AG08395 (cell line): ENCODE results near the gene MBP.

Experiments
- DNase-seq: peaks from one replicate; pipeline ENCODE4 v3.0.0; 2012; ENCODE audit warnings: mixed read lengths, low spot score

The MBP gene

GRCh38 chr18:77082316-77082955 lies 50.1 kb downstream of the MBP start:
- no peak for DNase-seq

GRCh38 chr18:77081390-77081778 lies 51.2 kb downstream of the MBP start:
- DNase-seq, result peak; percentile 43

GRCh38 chr18:77079954-77080682 lies 52.5 kb downstream of the MBP start:
- no peak for DNase-seq

- DNase-seq, result no peak
These were observed 53.5 kb downstream of the MBP start for GRCh38 chr18:77079088-77079487.

GRCh38 chr18:77078690-77079070 lies 53.9 kb downstream of the MBP start:
- DNase-seq, result no peak

- no peak for DNase-seq
These were observed 54.5 kb downstream of the MBP start for GRCh38 chr18:77077941-77078689.

GRCh38 chr18:77077401-77077800 lies 55.2 kb downstream of the MBP start:
- DNase-seq, result no peak

- no peak for DNase-seq
These were observed 56.5 kb downstream of the MBP start for GRCh38 chr18:77076111-77076510.

- DNase-seq, result no peak
These were observed 58.2 kb downstream of the MBP start for GRCh38 chr18:77074431-77074830.

- DNase-seq, result no peak
These were observed 59.1 kb downstream of the MBP start for GRCh38 chr18:77073336-77074093.

GRCh38 chr18:77072566-77072965 lies 60.0 kb downstream of the MBP start:
- no peak for DNase-seq

GRCh38 chr18:77071711-77072292 lies 60.8 kb downstream of the MBP start:
- no peak for DNase-seq

- DNase-seq, result no peak
These were observed 61.5 kb downstream of the MBP start for GRCh38 chr18:77071061-77071460.

- DNase-seq, result no peak
These were observed 62.0 kb downstream of the MBP start for GRCh38 chr18:77070627-77071026.

- no peak for DNase-seq
These were observed 62.7 kb downstream of the MBP start for GRCh38 chr18:77069931-77070330.

- no peak for DNase-seq
These were observed 63.1 kb downstream of the MBP start for GRCh38 chr18:77069482-77069881.

- DNase-seq, result no peak
These were observed 64.0 kb downstream of the MBP start for GRCh38 chr18:77068321-77069312.

- DNase-seq, result peak; percentile 70
These were observed 65.1 kb downstream of the MBP start for GRCh38 chr18:77067291-77068061.

GRCh38 chr18:77066689-77067088 lies 65.9 kb downstream of the MBP start:
- no peak for DNase-seq

GRCh38 chr18:77066101-77066500 lies 66.5 kb downstream of the MBP start:
- no peak for DNase-seq
